GM19043 (cell line): ENCODE measurements around the gene MVB12A.

Source experiments
- ATAC-seq: cut with Tn5 transposase; IDR thresholded peaks from one replicate; pipeline ENCODE4 v1.9.1; 2021; ENCODE audit warnings: low read depth; ENCODE audit not compliant: unreplicated experiment

Gene MVB12A

DNA sequence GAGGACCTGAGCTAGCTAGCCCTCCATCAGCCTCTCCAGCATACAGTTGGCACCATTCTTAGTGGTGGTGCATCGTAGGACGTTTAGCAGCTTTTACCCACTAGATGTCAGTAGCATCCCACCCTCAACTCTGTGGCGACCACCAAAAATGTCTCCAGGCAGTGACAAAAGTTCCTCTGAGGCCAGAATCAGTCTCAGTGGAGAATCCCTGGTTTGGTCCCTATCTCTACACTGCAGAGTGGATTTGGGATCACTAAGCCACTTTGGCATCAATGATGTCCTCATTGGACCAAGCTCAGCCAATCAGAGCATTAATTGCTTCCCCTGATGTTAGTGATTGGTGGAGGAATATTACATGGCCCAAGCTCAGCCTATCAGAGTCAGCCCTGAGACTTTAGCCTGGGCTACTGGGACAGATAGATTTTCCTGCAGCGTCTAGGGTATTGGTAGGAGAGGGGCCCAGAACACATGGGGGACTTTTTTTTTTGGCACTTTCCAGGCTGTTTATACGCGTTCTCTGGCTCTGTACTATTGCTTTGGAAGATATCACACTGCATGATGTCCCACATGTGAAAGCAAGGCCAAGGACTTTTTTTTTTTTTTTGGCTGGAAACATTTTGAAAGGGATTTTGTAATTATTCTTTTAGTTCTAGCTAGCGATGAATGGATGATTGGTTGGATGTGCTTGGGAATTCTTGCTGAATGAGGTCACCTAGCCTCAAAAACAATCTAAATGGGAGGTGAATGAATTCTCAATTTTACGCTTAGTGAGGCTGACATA is 21.6 kb downstream of the MVB12A start:
- ATAC-seq = no peak

GRCh38 chr19:17445526-17446165 is 25.8 kb downstream of the MVB12A start:
- ATAC-seq = no peak

DNA sequence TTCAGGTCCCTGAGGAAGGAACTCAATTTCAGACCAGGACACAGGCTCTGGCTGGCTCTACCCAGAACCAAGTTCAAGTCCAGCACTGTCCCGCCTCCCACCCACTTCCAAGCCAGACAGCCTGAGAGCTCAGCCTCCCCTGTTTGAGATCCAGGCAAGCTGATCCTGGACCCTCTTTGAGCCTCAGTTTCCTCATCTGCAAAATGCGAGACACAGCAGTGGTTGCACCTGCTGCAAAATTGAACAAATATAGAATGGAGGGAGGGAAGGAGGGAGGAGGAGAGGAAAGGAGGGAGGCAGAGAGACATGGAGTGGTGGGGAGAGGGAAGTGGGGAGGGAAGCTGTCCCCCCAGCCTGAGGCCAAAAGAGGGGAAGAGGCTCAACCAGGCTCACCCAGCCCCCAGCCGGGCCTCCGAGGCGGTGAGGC is 27.9 kb downstream of the MVB12A start:
- no peak for ATAC-seq

GRCh38 chr19:17448131-17448967 is 28.5 kb downstream of the MVB12A start, which contains the start of gene TMEM221:
TMEM221 (minus strand) TSS chr19:17448668; CDS start chr19:17448462, 206 bp downstream.
- ATAC-seq = no peak

DNA sequence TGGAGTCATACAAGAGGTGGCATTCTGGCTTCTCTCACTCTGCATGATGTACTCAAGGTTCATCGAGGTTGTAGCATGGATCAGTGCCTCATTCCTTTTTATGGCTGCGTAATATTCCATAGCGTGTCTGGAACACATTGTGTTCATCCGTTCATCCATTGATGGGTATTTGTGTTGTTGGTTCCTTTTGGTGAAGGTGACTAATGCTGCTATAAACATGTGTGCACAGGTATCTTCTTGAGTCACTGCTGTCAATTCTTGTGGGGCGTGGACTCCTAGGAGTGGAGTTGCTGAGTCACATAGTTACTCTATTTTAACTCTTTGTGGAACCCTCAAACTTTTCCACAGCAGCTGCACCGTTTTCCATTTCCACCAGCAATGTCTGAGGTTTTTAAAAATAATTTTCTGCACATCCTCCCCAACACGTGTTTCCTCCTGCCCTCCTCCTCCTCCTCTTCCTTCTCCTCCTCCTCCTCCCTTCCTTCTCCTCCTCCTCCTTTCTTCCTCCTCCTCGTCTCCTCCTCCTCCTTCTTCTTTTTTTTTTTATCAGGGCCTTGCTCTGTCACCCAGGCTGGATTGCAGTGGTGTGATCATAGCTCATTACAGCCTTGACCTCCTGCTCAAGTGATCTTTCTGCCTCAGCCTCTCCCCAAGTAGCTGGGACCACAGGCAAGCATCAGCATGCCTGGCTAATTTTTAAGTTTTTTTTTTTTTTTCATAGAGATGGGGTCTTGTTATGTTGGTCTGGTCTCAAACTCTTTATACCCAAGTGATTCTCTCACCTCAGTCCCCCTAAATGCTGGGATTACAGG is 30.6 kb downstream of the MVB12A start:
- ATAC-seq = no peak

DNA sequence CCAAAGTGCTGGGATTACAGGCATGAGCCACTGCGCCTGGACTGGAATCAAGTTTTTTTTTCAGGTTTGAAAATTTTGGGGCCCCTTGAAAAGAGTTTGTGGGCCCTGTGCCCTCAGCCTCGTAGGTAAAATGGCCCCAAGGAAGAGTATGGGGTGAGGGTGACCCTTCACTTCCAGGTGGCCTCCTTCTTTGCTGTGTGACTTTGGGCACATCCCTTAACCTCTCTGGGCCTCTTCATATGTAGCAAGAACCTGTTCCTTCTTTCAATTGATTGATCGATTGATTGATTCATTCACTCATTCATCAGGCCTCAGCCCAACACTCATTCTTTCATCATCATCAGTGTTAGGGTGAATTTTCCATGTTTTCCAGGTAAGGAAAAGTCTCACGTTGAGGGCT is 32.0 kb downstream of the MVB12A start:
- no peak for ATAC-seq

DNA sequence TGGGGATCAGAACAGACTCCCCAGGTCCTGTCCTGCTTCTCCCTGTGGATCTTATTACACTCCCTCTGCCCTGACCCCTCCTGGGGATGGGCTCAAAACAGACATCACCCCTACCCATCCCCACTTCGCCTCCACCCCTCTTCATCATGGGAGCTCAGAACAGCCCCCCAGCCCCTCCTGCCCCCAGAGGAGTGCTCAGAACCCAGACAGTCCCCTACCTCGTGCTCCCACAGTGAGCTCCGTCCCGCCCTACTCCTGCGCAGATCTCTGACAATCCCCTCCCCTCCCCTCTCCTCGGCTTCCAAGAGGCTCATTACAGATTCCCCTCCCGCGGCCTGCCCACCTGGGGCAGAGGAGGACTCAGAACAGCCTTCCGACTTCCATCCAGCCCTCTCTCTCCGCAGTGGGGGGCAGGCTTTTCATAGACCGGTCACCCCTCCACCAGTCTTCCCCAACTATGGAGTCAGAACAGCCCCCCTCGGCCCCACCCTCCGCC is 34.8 kb downstream of the MVB12A start:
- ATAC-seq = no peak

DNA sequence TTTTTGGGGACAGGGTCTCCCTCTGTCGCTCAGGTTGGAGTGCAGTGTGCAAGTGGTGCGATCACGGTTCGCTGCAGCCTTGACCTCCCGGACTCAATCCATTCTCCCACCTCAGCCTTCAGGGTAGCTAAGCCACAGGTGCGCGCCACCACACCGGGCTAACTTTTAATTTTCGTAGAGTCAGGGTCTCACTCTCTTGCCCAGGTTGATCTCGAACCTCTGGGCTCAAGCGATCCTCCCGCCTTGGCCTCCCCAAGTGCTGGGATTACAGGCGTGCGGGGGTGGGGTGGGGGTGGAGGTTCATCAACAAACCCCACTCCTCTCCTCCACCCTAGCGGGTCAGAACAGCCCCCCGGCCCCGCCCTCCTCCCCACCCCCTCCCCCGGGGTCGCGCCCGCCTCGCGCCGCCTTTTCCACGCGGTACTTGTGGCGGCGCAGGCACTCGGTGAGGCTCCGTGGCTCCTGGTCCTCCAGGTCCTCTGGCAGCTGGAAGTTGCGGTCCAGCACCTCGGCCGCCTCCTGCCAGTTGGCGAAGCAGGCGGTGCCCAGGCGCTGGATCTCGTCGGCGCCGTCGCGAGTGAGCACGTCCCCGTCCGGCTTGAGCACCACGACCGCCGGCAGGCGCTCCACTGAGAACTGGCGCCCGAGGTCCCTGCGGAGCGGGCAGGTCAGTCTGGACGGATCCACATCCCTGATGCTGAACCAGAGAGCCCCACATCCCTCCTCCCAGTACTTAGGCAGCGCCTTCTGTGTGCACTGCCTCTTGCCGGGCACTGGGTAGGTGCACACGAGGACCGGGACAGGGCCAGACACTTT is 35.7 kb downstream of the MVB12A start:
- no peak for ATAC-seq

GRCh38 chr19:17456127-17456526 is 36.3 kb downstream of the MVB12A start:
- no peak for ATAC-seq

- no peak for ATAC-seq
Measured at GRCh38 chr19:17457616-17458015, 37.8 kb downstream of the MVB12A start.

DNA sequence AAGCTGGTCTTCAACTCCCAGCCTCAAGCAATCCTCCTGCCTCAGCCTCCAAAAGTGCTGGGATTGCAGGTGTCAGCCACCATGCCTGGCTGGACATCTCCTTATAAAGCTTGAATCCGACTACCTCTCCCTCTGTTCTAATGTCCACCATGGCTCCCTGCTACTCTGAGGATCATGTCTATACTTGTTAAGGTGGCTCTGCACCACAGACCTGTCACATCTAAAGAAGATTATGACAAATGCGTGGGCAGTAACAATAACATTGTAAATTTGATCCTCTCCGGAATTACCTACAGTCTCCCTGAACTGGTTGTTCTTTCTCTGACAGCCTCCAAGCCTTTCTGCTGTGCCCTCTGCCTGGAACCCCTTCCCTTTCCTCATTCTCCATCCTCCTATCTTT is 39.1 kb downstream of the MVB12A start:
- no peak for ATAC-seq

- ATAC-seq = no peak
Measured at GRCh38 chr19:17460372-17461230, 40.8 kb downstream of the MVB12A start, which contains the start of gene NXNL1. NXNL1 (minus strand) TSS chr19:17460926; CDS start chr19:17460869, 57 bp downstream.

GRCh38 chr19:17466487-17466850 is 46.6 kb downstream of the MVB12A start:
- no peak for ATAC-seq

GRCh38 chr19:17467471-17468301 is 47.8 kb downstream of the MVB12A start:
- ATAC-seq = no peak

DNA sequence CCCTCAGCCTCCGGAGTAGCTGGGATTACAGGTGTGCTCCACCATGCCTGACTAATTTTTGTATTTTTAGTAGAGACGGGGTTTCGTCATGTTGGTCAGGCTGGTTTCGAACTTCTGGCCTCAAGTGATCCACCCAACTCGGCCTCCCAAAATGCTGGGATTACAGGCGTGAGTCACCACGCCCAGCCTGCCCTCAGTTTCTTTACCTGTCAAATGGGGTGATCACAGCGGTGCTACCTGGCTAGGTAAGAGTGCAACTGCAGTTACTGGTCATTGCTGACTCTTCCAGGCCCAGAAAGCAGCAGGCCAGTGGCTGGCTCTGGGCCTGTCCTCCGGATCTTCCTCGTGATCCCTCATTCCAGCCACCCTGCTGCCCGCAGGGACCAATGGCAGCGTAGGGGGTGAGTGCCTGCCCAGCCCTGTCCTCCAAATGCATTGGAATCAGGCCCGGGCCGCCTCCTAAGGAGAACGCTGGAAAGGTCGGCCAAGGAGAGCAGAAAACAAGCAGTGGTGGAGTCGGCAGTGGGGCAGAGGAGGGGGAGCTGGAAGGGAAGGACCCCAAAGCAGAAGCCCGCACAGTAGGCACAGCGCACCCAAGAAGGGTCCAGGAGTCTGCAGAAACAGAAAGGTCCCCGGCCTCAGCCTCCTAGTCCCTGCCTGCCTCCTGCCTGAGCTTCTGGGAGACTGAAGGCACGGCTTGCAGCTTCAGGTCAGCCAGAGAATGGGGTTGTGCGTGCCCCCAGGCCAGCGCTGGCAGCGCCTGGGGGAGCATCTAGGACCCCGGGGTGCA is 48.6 kb downstream of the MVB12A start:
- ATAC-seq = no peak

GRCh38 chr19:17469092-17469480 is 49.2 kb downstream of the MVB12A start:
- ATAC-seq = no peak
